Measurements from ENCODE around the gene DNAI4. TPM values are rescaled to one million over a fixed set of nuclear protein-coding genes. Genes with fewer than 3 reads are reported as not detected.
A peak's percentile ranks its signal among the peaks of the same experiment; 100 is the strongest.
"Not testable (repeated sequence)": the region's sequence is repeated elsewhere in the genome, so short reads cannot be mapped to it uniquely, and the experiment has no call there.

DNAI4 gene
- total RNA-seq, 1 experiment from 2014 or later = 15.3 TPM

GRCh38 chr1:66929999-66930822, 5.6 kb upstream of the DNAI4 start:
- peak; percentile 98 for DNase-seq (ENCODE audit: low read depth)

GRCh38 chr1:66929691-66929998, 5.0 kb upstream of the DNAI4 start:
- DNase-seq (ENCODE audit: low read depth) = no peak

- DNase-seq (ENCODE audit: low read depth) = no peak
Observed at GRCh38 chr1:66929146-66929688, 4.6 kb upstream of the DNAI4 start.

- DNase-seq (ENCODE audit: low read depth) = no peak
Observed at GRCh38 chr1:66927528-66927927, 2.9 kb upstream of the DNAI4 start.

GRCh38 chr1:66925944-66926343, 1.3 kb upstream of the DNAI4 start:
- DNase-seq (ENCODE audit: low read depth) = peak; percentile 27

GRCh38 chr1:66925558-66925910, 878 bp upstream of the DNAI4 start:
- no peak for DNase-seq (ENCODE audit: low read depth)

- no peak for DNase-seq (ENCODE audit: low read depth)
Observed at GRCh38 chr1:66920543-66920942, 4.1 kb downstream of the DNAI4 start.

GRCh38 chr1:66919828-66920227, 4.8 kb downstream of the DNAI4 start:
- DNase-seq (ENCODE audit: low read depth) = no peak

- DNase-seq (ENCODE audit: low read depth) = no peak
Observed at GRCh38 chr1:66919063-66919462, 5.6 kb downstream of the DNAI4 start.

GRCh38 chr1:66917476-66917875, 7.2 kb downstream of the DNAI4 start:
- no peak for DNase-seq (ENCODE audit: low read depth)

- DNase-seq (ENCODE audit: low read depth) = no peak
Observed at GRCh38 chr1:66916320-66916719, 8.3 kb downstream of the DNAI4 start.

GRCh38 chr1:66915203-66915602, 9.5 kb downstream of the DNAI4 start:
- not testable (repeated sequence) for DNase-seq (ENCODE audit: low read depth)

- no peak for DNase-seq (ENCODE audit: low read depth)
Observed at GRCh38 chr1:66893712-66894111, 30.9 kb downstream of the DNAI4 start.

GRCh38 chr1:66890621-66891020, 34.0 kb downstream of the DNAI4 start:
- no peak for DNase-seq (ENCODE audit: low read depth)

- no peak for DNase-seq (ENCODE audit: low read depth)
Observed at GRCh38 chr1:66889030-66889429, 35.6 kb downstream of the DNAI4 start.

- no peak for DNase-seq (ENCODE audit: low read depth)
Observed at GRCh38 chr1:66876664-66877063, 48.0 kb downstream of the DNAI4 start.

- DNase-seq (ENCODE audit: low read depth) = no peak
Observed at GRCh38 chr1:66873111-66873510, 51.5 kb downstream of the DNAI4 start.

- DNase-seq (ENCODE audit: low read depth) = not testable (repeated sequence)
Observed at GRCh38 chr1:66872024-66872423, 52.6 kb downstream of the DNAI4 start.

- no peak for DNase-seq (ENCODE audit: low read depth)
Observed at GRCh38 chr1:66867501-66867900, 57.2 kb downstream of the DNAI4 start.

- DNase-seq (ENCODE audit: low read depth) = no peak
Observed at GRCh38 chr1:66860529-66860928, 64.1 kb downstream of the DNAI4 start.

- DNase-seq (ENCODE audit: low read depth) = no peak
Observed at GRCh38 chr1:66853379-66853778, 71.3 kb downstream of the DNAI4 start.

- no peak for DNase-seq (ENCODE audit: low read depth)
Observed at GRCh38 chr1:66852870-66853269, 71.8 kb downstream of the DNAI4 start.

GRCh38 chr1:66850989-66851388, 73.7 kb downstream of the DNAI4 start:
- no peak for DNase-seq (ENCODE audit: low read depth)

GRCh38 chr1:66848193-66848592, 76.5 kb downstream of the DNAI4 start:
- DNase-seq (ENCODE audit: low read depth) = no peak

Data from Daoy (cell line).